COLO668 (cell line): ENCODE results near the gene IDNK.
"Not testable (repeated sequence)": the region's sequence is repeated elsewhere in the genome, so short reads cannot be mapped to it uniquely, and the experiment has no call there.

Experiments
- DNase-seq: peaks from one replicate; lab custom pipeline; 2025; ENCODE audit not compliant: unreplicated experiment; lab: John Stamatoyannopoulos, UW

IDNK gene

DNA sequence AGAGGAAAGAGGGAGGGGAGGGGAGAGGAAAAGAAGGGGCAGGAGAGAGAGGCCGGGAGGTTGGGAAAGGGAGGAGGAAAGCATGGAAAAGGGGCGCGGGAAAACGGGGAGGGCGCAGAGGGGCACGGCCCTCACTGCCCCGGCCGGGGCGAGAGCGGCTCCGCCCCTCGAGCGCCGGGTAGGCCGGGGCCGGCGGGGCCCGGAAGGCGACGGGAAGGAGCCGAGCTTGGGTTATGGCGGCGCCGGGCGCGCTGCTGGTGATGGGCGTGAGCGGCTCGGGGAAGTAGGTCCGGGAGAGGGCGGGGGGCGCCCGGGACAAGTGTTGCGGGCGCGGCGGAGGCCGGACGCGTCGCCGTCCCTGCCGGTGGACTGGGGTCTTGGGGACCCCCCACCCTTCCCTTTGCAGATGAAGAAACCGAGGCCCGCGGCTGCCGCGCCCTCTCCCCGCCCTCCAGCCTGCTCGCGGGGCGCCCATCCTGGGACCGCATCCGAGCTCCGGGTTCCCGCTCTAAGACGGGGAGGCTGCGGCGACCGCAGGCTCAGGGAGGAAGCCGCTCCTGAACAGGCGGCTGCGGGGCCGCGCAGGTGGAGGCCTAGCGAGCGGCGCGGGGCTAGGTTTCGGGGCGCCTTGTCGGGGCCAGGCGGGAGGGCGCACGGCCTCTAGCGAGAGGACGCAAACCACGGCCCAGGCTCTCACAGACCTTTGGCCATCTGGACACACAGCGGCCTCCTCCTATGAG lies at the start of gene IDNK:
Gene IDNK (plus strand): TSS at position 205 of the 740 bp plus-strand sequence. CDS start 29 bp downstream, at position 234.
- peak; percentile 89 for DNase-seq

DNA sequence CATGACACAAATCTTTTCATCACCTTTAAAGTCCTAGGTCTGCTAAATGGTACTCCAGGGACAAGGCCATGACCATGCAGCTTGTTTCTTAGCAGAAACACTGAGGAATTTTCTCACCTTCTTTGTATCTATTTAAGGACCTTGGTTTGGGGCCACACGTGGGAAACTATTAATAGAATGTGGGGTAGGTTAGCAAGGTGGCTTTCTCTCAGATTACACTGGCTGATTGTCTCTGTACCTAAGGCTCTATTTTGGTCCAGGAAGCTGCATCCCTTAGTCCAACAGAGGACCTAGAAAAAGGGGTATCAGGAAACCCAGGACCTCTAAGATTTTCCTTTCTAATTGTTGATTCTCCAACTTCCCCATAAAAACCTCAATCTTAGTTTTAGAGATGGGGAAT lies 48.5 kb upstream of the IDNK start:
- DNase-seq: no peak

DNA sequence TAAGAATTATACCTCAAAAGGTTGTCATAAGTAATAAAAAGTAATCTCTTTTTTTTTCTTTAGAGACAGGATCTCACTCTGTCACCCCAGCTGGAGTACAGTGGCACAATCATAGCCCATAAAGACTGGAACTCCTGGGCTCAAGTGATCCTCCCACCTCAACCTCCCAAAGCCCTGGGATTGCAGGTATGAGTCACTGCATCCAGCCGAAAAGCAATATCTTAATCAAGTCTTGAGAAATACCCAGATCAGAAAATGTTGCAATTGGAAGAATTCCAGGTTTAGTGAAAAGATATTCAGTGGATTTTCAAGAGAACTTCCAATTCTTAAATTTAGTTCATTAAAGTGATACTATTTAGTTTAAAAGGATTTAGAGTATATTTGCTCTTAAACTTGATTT lies 40.9 kb upstream of the IDNK start:
- no peak for DNase-seq

DNA sequence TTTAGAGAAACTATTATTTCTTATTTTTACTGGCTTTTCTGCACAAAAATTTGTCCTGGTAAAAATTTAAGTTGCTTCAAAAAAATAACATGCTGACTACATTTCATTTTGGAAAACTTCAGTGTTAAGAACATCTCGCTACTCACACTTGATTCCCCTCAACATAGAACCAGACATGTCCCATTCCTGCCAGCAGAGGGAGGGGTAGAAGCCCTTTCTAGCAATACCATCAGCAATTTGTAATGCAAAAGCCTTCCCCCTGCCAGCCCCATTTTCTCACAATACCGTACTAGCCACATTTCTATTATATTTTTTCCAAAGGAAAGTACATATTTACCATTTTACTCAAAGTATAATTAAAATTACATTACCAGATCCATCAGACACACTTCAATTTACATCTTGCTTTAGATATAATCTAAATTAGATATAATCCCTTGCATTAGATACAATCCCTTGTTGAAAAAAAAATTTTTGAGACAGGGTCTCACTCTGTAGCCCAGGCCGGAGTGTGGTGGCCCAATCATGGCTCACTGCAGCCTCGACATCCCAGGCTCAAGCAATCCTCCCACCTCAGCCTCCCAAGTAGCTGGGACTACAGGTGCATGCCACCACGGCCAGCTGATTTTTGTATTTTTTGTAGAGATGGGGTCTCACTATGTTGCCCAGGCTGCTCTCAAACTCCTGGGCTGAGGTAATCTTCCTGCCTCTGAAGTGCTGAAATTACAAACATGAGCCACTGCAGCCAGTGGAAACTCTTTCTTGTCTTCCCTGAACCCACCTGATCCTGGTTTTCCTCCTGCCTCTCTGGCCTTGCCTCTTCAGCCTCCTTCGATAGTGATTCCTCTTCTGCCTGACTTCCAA lies 39.6 kb upstream of the IDNK start:
- peak; percentile 42 for DNase-seq

DNA sequence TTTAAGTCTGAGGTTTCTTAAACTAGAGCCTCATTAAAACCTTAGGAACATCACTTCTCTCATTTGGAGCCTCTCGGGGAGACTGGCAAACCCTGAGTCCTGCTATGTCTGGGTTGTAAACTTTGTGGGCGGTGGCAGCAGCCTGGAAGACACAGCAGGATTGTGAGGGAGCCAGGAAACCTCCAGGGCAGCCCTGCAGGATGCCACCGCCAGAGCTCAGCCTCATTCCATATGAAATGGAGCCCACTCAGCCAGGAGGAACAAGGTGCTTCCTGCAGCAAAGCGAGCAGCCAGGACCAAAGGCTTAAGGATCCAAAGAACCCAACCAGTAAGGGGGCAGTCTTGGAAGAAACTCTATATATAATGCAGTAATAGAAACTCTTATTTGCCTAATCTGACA lies 37.9 kb upstream of the IDNK start:
- DNase-seq: no peak

DNA sequence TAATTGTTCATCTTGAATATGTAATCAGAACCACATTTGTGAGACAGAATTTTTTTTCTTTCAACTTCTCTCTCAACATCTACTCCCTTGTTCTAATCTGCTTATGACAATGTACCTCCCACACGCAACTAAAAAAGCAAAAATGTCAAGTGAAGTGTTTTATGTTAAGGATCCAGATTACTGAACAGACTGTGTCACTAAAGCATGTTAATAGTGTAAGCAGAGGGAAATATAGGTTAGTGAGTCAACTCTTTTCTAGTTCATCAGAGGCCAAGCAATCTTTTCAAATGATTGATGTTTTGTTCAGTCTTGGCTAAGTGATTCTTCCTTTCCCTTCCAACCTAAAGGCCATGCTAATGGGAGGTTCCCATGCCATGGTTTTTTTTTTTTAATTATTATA lies 34.7 kb upstream of the IDNK start:
- no peak for DNase-seq

DNA sequence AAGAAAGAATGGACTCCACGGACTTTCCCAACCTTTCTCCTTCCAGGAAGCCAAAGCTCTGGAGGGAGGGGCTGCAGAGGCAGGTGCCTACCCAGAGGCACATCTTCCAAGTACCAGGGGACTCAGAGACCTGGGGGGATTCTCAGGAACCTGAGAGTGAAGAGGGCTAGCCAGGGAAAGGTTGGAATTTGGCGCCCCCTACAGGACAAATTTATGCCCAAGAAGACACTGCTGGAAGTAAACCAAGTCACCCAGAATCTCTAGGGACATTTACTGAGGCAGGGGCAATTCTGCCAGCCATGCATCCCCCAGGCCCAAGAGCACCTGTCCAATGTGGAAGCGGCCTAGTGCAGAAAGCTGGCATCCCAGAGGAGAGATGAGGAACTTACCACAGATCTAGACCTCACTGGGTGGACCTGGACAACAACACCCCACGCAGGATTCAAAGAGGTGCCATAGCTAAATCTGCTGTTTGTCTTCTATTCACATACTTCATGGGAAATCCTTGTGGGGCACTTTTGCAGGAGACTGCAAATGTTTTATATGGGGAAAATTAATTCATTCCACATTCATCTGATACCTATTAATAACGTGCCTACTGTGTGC lies 25.9 kb upstream of the IDNK start:
- peak; percentile 19 for DNase-seq

DNA sequence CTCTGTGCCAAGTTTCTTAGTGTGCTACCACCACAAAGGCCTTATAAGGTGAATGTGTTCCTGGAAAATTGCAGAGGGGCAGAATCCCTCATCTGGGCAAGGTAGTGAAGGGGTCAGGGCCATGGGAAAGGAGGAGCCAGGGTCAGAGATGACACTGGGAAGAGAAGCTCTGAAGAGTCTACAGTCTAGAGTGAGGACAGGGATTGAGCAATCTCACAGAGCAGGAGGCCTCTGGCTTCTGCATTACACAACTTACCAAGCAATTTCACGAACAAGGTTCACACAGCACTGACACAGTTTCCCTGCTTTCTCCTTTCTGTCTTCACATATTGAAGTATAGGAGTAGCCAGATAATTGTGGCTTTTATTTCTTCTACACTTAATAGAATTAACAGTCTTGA lies 24.5 kb upstream of the IDNK start:
- no peak for DNase-seq

DNA sequence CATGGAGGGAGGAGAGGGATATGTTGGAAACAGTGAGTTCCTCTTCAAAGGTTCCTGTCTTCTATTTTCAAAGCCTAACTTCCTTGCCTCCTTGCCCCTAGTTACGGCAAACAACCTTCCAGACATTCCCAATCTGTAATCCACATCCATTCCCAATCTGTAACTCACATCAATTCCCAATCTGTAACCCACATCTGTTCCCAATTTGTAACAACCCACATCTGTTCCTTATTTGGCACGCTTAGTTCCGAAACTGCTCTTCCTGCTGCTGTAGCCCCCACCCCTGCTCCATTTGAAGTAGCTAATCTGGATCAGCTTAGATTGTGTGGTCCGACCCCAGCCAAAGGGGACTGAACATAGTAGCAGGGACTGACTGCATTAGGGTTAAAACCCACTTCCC lies 23.9 kb upstream of the IDNK start:
- DNase-seq: no peak

DNA sequence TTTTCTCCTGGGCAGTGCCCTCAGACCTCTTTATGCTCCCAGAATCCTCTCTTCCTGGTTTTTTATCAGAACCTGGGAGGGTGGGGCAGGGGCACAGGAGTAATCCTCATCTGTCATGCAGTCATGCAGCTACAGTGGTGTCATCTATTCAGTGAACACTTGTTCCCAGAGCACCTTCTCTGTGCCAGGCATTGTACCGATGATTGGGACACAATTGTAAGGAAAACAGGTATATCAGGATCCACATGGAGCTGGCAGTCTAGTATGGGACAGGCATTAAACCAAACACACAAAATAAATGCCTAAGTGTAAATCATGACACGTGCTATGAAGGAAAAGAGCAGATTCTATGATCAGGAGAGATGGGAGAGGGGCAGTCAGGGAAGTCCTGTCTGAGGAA lies 21.5 kb upstream of the IDNK start:
- no peak for DNase-seq

DNA sequence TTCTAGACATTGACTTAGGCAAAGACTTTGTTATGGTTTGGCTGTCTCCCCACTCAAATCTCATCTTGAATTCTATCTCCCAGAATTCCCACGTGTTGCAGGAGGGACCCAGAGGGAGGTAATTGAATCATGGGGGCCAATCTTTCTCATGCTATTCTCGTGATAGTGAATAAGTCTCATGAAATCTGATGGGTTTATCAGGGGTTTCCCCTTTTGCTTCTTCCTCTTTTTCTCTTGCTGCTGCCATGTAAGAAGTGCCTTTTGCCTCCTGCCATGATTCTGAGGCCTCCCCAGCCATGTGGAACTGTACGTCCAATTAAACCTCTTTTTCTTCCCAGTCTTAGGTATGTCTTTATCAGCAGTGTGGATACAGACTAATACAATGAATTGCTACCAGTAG lies 15.3 kb upstream of the IDNK start:
- DNase-seq: not testable (repeated sequence)

DNA sequence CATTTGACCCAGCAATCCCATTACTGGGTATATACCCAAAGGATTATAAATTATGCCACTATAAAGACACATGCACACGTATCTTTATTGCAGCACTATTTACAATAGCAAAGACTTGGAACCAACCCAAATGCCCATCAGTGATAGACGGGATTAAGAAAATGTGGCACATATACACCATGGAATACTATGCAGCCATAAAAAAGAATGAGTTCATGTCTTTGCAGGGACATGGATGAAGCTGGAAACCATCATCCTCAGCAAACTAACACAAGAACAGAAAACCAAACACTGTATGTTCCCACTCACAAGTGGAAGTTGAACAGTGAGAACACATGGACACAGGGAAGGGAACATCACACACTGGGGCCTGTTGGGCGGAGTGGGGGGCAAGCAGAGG lies 9.6 kb upstream of the IDNK start:
- not testable (repeated sequence) for DNase-seq

DNA sequence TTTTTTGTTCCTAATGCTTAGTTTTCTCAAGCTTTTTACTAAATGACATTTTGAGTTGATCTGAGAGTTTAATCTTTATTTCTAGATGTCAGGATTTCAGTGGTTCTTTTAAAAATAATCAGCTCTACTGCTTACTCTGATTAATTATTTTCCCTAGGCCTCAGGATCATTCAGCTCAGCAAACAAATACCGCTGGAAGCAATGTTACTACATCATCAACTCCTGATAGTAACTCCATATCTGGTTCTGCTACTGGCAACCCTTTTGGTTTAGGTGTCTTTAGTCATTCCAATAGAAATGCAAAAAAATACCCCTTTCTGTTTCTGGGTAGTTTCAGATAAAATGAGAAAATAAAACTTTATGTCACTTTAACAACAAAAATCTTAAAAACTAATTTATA lies 5.6 kb upstream of the IDNK start:
- no peak for DNase-seq

DNA sequence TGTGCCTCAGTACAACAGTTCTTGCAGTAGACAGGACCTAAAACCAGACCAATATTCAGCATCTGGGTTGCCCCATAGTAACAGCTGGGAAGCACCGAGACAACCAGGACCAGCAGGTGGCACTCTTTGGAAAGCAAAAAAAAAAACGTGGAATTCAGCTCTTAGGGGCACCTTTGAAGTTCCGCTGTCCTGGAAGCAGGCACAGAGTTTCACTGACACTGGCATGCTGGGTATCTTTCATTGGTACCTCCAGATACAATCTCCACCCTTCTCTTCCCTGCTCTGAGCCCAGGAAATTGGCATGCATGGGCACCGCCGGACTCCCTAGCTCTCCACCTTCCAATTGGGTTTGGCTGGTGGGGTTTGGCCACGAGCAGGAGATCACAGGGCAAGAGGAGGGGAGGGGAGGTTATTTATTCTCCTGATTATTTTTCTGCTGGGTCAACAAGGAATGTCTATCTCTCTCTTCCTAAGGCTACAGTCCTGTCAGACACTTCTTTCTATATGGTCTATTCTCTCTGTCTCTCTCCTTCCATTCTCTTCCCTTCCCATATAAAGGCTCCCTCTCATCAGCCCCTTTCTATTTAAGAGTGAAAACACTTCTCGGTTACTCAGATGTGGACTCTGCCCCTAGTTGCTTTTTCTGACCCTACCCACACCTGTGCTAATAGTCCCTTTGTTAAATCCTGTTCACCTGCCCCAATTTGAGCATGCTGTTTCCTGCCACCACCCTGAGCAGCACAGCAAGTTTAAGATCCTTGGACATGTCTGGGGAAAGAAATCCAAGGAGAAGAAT lies 1.9 kb upstream of the IDNK start:
- DNase-seq: peak; percentile 46

DNA sequence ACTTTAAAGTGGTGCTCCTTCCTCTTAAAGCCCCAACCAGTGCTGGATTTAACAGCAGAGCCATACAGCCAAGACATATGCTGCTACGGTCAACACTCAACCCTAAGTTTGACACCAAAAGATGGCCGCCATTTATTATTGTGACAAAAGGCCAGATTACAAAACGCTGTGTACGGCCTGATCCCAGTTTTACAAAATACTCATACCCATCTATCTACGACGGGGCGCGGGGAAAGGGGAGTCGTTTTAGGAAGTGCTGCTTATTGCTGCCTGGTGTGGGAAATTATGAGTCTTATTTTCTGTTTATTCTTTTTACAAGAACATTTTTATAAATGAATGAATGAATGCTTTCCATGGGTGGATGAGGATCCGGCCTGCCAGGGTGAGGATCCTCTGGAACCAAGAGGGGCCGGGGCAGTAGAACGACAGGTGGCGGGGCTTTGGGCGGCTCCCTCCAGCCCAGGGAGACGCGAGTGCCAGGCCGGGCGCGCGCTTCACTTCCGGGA lies 457 bp upstream of the IDNK start:
- DNase-seq: no peak

DNA sequence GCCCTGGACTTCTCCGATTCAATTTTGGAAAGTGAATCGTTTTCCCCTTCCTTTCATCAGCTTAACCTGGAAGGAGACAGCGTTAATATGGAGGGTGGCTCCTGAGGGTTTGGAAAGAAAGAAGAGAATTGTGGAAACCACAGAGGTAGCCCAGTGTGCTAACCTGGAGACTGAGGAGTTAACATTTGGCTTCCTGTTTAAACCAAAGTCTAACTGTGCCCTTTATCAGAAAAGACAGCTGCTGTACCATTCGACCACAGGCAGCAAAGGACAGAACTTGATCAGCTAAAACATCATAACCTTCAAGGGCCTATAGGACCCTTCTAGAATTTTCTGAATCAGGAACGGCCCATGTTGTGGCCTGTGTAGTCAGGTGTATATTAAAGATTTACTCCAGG lies 735 bp downstream of the IDNK start:
- DNase-seq: no peak

DNA sequence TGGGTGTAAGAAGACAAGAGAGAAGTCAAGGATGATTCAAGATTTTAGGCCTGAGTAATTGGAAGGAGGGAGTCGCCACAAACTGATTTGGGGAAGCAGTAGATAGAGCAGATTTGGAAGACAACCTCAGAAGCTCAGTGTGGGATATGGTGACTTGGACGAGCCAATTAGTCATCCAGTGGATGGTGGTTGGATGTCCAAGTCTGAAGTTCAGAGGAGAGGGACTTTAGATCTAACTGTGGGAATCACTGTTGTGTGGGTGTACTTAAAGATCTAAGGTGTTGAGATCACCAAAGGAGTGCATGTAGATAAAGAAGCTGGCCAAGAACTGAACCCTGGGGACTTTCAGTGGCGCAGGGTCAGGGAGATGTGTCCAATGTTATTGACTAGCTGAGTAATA lies 2.2 kb downstream of the IDNK start:
- no peak for DNase-seq

DNA sequence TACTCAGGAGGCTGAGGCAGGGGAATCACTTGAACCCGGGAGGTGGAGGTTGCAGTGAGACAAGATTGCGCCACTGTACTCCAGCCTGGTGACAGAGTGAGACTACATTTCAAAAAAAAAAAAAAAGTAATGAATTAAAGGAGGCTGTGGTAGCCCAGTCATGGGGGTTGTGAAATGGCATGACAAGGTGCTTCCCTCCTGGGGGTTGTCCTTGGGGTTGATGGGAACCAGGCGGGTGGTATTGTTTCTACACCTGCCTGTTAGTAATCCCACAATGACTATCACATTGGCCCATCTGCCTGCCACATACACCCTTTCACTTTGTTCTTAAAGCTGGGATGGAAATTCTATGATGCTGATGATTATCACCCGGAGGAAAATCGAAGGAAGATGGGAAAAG lies 5.6 kb downstream of the IDNK start:
- DNase-seq: no peak

DNA sequence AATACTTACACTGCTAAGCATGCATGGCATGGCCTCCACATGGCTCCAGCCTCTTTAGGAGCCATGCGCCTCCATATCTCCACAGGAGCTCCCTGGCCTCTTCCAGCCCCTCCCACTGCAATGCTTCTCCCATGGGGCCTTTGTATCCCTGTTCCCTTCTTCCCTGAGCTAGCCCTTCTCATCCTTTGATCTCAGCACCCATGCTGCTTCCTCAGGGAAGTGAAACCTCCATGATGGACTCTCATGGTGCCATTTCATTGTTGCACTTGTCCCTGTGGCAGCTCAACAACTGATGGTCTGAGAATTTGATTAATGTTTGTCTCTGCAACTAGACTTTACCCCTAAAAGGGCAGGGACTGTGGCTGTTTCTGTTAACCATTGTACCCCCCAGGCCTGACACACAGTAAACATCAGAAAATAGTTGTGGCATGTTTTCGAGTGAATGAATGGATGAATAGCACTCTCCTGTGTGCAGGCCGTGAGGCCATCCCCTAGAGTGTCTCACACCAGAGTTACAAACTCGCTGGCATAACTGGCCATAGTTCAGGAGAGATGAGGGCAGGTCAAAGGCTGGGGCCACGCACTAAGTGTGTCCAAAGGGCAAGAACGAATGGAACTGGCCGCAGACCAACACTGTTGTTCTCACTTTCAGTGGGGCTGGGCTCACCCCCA lies 6.6 kb downstream of the IDNK start:
- DNase-seq: no peak

DNA sequence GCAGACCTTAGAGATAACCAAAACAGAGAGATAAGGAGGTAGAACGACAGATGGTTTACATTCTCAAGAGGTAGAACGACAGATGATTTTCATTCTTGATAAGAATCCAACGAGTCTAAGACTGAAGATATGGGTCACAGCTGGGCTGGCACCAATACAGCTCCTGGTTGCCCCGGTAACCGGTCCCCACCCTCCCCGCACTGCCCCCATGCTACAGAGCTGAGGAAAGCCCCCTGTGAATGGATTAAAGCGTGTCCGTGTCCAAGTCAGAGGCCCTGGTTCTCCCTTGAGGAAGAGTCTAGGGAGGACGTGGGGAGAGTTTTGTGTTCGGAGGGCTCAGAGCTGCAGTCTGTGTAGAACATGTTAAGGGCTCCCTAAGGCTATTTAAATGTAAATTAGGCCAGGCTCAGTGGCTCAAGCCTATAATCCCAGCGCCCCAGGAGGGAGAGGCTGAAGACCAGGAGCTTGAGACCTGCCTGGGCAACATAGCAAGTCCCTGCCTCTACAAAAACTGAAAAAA lies 8.1 kb downstream of the IDNK start:
- DNase-seq: no peak
